NCI-H1092 (cell line): ENCODE results near the gene CNPY4.
"Not testable (repeated sequence)": the region's sequence is repeated elsewhere in the genome, so short reads cannot be mapped to it uniquely, and the experiment has no call there.

Source experiments
- DNase-seq: peaks from one replicate; lab custom pipeline; 2025; lab: John Stamatoyannopoulos, UW

Gene CNPY4

DNA sequence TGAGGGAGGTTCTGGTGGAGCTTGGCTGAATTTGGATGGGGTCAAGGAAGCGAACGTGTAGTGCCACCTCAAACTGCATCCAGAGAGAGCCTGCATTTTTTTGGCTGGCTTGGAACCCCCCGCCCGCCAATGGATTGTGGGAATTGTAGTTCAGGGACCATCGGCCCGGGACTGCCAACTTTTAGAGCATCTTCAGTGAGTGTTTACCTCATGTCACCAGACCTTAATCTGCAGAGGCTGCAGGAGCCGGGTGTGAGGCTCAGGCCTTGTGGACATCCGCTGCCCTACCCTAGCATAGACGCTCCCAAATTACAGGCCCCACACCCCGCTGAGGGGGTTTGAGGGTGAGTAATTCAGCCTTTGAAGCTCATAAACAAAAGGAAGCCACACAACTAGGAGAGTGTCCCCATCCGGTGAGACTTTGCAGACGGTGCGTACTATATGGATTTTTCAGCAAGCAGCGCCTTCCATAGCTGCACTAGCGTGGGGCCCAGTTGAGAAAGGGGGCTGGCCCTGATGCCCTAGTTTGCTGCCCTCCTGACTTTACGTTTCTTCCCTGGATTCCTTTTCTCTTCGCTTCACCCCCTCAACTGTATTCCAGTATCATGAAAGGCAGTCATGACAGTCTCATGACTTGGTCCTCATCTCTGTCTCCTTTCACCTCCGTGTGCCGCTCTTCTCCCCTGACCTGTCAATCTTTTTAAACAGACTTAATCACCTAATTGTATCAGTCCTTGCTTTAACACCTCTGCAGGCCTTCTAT is 717 bp downstream of the CNPY4 start:
- DNase-seq: no peak

DNA sequence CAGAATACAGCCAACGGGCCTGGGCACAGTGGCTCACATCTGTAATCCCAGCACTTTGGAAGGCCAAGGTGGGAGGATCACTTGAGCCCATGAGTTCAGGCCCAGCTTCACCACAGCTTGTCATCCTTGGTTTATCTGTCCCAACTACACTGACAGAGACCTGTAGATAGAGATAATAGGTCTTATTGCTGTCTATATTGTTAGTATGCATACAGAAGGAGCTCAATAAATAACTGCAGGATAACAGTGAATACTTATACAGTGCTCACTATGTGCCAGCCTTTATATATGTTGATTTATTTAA is 1.3 kb downstream of the CNPY4 start:
- DNase-seq: no peak

GRCh38 chr7:100122067-100122466 is 2.6 kb downstream of the CNPY4 start:
- DNase-seq: peak; percentile 92

GRCh38 chr7:100122568-100122967 is 3.1 kb downstream of the CNPY4 start:
- peak; percentile 21 for DNase-seq

DNA sequence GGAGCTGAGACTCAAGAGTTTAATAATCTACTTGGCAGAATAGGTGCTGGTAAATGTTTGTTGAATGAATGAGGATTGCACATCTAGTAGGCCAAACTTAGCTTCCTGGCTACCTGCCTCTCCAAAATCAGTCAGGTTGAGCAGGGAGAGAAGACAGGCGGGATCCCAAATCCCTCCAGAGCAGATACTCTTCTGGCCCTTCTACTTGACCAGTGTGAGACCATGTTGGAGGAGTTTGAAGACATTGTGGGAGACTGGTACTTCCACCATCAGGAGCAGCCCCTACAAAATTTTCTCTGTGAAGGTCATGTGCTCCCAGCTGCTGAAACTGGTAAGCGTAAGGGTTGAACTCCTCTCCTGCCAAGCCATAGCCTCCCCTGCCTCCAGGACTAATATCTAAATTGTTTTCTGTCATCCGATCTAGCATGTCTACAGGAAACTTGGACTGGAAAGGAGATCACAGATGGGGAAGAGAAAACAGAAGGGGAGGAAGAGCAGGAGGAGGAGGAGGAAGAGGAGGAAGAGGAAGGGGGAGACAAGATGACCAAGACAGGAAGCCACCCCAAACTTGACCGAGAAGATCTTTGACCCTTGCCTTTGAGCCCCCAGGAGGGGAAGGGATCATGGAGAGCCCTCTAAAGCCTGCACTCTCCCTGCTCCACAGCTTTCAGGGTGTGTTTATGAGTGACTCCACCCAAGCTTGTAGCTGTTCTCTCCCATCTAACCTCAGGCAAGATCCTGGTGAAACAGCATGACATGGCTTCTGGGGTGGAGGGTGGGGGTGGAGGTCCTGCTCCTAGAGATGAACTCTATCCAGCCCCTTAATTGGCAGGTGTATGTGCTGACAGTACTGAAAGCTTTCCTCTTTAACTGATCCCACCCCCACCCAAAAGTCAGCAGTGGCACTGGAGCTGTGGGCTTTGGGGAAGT is 5.1 kb downstream of the CNPY4 start:
- DNase-seq: no peak

GRCh38 chr7:100126239-100126930 is 7.0 kb downstream of the CNPY4 start:
- DNase-seq: peak; percentile 27

GRCh38 chr7:100126931-100127865 is 7.8 kb downstream of the CNPY4 start, which contains the start of gene MBLAC1:
MBLAC1 (plus strand) TSS chr7:100126967; CDS start chr7:100127396, 429 bp downstream.
- peak; percentile 93 for DNase-seq

GRCh38 chr7:100127866-100128636 is 8.6 kb downstream of the CNPY4 start:
- DNase-seq: no peak

DNA sequence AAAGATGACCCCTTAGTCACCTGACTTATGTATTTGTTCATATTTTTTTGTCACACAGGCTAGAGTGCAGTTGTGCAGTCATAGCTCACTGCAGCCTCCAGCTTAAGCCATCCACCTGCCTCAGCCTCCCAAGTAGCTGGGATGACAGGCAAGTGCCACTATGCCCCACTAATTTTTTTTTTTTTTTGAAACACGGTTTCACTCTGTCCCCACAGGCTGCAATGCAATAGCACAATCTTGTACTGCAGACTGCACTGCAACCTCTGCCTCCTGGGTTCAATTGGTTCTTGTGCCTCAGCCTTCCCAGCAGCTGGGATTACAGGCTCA is 9.2 kb downstream of the CNPY4 start:
- DNase-seq: no peak

DNA sequence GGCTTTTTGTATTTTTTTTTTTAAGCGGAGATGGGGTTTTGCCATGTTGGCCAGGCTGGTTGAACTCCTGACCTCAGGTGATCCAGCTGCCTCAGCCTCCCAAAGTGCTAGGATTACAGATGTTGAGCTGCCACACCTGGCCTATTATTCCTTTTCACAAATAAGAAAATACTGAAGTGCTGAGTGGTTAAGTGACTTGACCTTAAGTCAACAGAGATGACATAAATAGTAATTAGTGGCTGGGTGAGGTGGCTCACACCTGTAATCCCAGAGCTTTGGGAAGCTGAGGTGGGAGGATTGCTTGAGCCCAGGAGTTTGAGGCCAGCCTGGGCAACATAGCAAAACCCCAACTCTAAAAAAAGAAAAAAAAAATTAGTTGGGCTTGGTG is 10.8 kb downstream of the CNPY4 start:
- DNase-seq: not testable (repeated sequence)

GRCh38 chr7:100130608-100131453 is 11.4 kb downstream of the CNPY4 start:
- DNase-seq: peak; percentile 77

- DNase-seq: no peak
These were observed 12.7 kb downstream of the CNPY4 start for GRCh38 chr7:100132126-100132525.

DNA sequence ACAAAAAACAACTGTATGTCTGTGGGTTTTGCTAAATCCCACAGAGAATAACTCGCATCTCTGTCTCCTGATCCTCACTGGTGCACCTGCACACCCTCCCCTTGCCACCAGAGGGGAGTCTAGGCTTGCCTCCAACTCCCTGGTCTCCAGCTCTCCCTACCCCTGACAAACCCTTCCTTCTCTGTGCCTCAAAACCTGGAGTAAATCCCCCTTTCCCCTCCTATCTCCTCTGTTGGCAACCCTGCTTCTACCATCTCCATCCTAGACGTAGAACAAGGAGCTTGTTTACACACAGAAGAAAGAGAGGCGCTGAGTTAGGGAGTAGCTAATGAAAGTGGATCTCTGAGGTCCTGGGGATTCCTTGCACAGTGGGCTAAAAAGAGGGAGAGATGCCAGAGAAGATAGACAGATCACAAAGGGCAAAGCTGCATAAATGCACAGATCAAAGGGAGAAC is 13.3 kb downstream of the CNPY4 start:
- DNase-seq: peak; percentile 57

DNA sequence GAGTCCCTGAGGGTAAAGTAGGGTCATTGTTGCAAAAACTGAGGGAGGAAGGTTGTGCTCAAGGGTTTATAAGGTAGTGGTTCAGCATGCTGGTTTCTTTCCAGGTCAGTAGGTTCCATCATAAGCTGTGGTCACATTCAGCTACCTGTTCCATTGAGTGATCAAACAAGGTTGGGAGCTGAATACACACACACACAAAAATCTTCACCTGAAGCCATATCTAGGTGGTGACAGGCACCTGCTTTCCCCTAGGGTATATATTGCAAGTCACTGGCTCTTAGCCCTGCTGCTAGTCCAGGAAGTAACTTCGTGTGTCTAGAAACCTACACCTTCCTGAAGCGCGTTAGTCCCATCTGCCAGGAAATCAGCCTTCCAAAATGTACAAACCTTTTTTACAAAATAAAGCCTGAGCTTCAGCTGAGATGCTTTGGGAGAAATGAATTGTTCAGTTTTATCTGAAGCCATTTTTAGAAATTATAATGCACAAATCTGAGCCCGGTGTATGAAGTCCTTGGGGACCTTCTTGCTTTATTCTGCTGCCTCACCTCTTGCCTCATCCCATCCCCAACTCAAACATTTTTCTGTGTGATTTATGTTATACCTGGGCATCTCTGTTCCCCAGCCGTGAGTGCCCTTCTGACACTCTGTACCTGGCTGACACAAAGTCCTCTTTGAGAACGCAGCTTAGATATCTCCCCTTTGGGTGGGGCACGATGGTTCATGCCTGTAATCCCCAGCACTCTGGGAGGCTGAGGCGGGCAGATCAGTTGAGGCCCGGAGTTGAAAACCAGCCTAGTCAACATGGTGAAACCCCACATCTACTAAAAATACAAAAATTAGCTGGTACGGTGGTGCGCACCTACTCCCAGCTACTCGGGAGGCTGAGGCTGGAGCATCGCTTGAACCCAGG is 18.7 kb downstream of the CNPY4 start:
- DNase-seq: no peak

GRCh38 chr7:100141555-100141949 is 22.1 kb downstream of the CNPY4 start:
- DNase-seq: no peak

GRCh38 chr7:100142461-100142860 is 23.0 kb downstream of the CNPY4 start:
- no peak for DNase-seq

GRCh38 chr7:100146350-100146749 is 26.9 kb downstream of the CNPY4 start:
- DNase-seq: not testable (repeated sequence)

DNA sequence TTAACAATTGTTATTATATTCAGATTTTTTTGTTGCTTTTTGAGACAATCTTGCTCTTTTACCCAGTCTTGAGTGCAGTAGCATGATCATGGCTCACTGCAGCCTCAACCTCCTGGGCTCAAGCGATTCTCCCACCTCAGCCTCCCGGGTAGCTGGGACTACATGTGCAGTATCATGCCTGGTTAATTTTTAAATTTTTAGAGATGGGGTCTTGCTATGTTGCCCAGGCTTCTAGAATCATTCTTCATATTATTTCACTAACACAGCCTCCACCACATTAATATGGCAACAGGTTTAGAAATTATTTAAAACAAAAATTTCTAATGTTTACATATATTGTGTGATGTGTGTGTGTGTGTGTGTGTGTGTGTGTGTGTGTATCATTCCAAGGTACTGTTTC is 27.8 kb downstream of the CNPY4 start:
- DNase-seq: no peak

DNA sequence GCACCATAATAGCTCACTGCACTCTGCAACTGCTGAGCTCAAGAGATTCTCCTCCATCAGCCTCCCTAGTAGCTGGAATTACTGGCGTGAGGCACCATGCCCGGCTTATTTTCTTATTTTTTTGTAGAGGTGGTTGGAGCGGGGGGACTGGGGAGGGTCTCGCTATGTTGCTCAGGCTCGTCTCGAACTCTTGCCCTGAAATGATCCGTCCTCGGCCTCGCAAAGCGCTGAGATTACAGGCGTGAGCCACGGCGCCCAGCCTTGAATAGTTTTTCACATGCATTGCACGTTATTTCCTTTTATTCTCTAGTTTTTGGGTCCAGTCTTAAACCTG is 28.8 kb downstream of the CNPY4 start:
- no peak for DNase-seq
